MCF 10A (cell line): Measurements from ENCODE around the gene KLHL3. TPM values are rescaled to one million over a fixed set of nuclear protein-coding genes. Genes with fewer than 3 reads are reported as not detected.

Source experiments
- BruUV-seq: library from RNA; stranded (reverse); fragments of 400-500 nt; replicated peaks from 2 replicates; lab custom pipeline; 2021; lab: Mats Ljungman, UMichigan
- CTCF ChIA-PET: fragments of 300-600 bp; sonication (Branson Sonifier 250); formaldehyde crosslinking; extraction: SDS; loops from one replicate; lab custom pipeline; 2021; ENCODE audit warnings: antibody characterized with exemption, inconsistent platforms; lab: Yijun Ruan, JAX
- POLR2A ChIA-PET: fragments of 300-600, 350-650 bp; sonication (Branson Sonifier 250); formaldehyde crosslinking; extraction: SDS; loops from one replicate; lab custom pipeline; 2020; ENCODE audit warnings: antibody characterized with exemption, inconsistent platforms; lab: Yijun Ruan, JAX
- DNase-seq: peaks from one replicate; pipeline ENCODE4 v3.0.0-alpha.2; 2018; ENCODE audit not compliant: unreplicated experiment
- H3K27ac Mint-ChIP-seq: one replicate; pipeline ENCODE4 v1.8.0; 2022; ENCODE audit warnings: mild to moderate bottlenecking, low read depth, mixed read lengths; ENCODE audit not compliant: unreplicated experiment
- H3K27me3 Mint-ChIP-seq: one replicate; pipeline ENCODE4 v1.8.0; 2022; ENCODE audit warnings: mixed read lengths; ENCODE audit not compliant: insufficient read depth, unreplicated experiment
- H3K36me3 Mint-ChIP-seq: one replicate; pipeline ENCODE4 v1.8.0; 2022; ENCODE audit warnings: mild to moderate bottlenecking, moderate library complexity, mixed read lengths; ENCODE audit not compliant: insufficient read depth, unreplicated experiment
- H3K4me1 Mint-ChIP-seq: one replicate; pipeline ENCODE4 v1.8.0; 2022; ENCODE audit warnings: mixed read lengths; ENCODE audit not compliant: insufficient read depth, unreplicated experiment
- H3K4me3 Mint-ChIP-seq: one replicate; pipeline ENCODE4 v1.8.0; 2022; ENCODE audit warnings: mild to moderate bottlenecking, moderate library complexity, mixed read lengths; ENCODE audit not compliant: unreplicated experiment
- H3K9me3 Mint-ChIP-seq: one replicate; pipeline ENCODE4 v1.8.0; 2022; ENCODE audit warnings: mixed read lengths; ENCODE audit not compliant: unreplicated experiment
- CTCF ChIP-seq: fragments of 200-600 bp; IDR thresholded peaks from one replicate; pipeline ENCODE4 v1.8.0; 2022; ENCODE audit warnings: antibody characterized with exemption, mild to moderate bottlenecking; ENCODE audit not compliant: unreplicated experiment
- intact Hi-C: fragments of 100-400 bp; cut with micrococcal nuclease; formaldehyde crosslinking; loops from 2 replicates; pipeline ENCODE4 v1.14.1; 2022
- total RNA-seq: library from RNA; stranded (reverse); gene quantifications from 2 replicates; pipeline ENCODE4 v1.2.3, GENCODE V29; 2022

The KLHL3 gene
- total RNA-seq, 1 experiment from 2014 or later: 0.49 TPM

DNA sequence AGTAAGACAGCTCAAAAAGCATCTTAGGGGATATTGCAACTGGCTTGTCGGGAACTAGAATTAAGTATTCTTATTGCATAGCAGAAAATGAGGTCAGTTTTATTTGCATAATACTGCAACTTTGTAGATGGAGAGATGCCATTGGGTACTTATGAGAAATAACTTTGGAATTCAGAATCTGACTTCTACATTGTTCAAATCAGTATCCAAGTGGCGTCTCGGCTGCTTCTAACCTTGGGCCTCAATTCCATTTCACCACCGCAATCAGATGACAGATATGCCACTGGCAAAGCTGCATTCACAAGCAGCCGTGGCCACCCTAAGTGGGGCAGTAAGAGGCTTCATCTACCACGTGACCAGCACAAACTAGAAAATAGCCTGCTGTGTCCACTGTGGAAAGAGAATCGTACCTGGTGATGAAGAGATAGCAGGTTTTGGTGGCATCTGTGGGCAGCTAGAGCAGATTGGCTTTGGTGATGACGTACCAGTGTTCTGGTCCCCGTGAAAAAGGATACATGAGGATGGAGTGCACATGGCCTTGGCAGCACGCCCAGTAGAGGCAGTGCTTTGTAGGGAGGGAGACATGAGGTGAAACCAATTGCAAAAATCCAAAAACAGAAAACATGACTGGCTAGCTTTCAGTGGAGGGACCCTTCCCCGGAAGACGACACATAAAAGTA, 116.6 kb downstream of the KLHL3 start:
- no peaks in the 10 kb centered on the region for H3K27me3 Mint-ChIP-seq
- H3K4me3 Mint-ChIP-seq: no peak overlapping the region
- TF ChIP-seq CTCF: no peak
- peaks cover 41% of the 10 kb centered on the region for H3K4me1 Mint-ChIP-seq
- peaks cover 4% of the 10 kb centered on the region for H3K36me3 Mint-ChIP-seq
- ChIA-PET POLR2A (interaction anchor here (0.7 to 1.9 kb wide), 2 partner anchors 134 to 415 kb away, joined by 3 to 4 read pairs; no protein-coding TSS in a partner anchor), CTCF (interaction anchor here (0.5 to 14.9 kb wide), 15 partner anchors 10 to 1370 kb away, joined by 3 to 690 read pairs (median 4); partner anchors contain the start of gene KLHL3)
- H3K9me3 Mint-ChIP-seq: no peaks in the 10 kb centered on the region
- intact Hi-C loops: no loop called here
- no TSS peak for BruUV-seq
- DNase-seq: peak; percentile 79
- H3K27ac Mint-ChIP-seq: peak overlapping the region; percentile 46

- Mint-ChIP-seq H3K9me3 (no peaks in the 10 kb centered on the region), H3K4me3 (no peak overlapping the region), H3K4me1 (peaks cover 38% of the 10 kb centered on the region), H3K36me3 (peaks cover 4% of the 10 kb centered on the region), H3K27me3 (no peaks in the 10 kb centered on the region), H3K27ac (no peak overlapping the region)
- no TSS peak for BruUV-seq
- intact Hi-C loops: no loop called here
- TF ChIP-seq CTCF: no peak
- ChIA-PET CTCF (interaction anchor here (0.6 to 14.9 kb wide), 11 partner anchors 11 to 595 kb away, joined by 3 to 690 read pairs (median 4); partner anchors contain the start of genes KLHL3 and SPOCK1), POLR2A (interaction anchor here (1.9 kb wide), 1 partner anchor 135 kb away, joined by 4 read pairs; no protein-coding TSS in a partner anchor)
- no peak for DNase-seq
Measured at GRCh38 chr5:137618476-137618875, 117.4 kb downstream of the KLHL3 start.

GRCh38 chr5:137617528-137618205, 118.2 kb downstream of the KLHL3 start:
- Mint-ChIP-seq H3K4me1 (peaks cover 30% of the 10 kb centered on the region), H3K36me3 (peaks cover 4% of the 10 kb centered on the region), H3K4me3 (no peak overlapping the region), H3K27me3 (no peaks in the 10 kb centered on the region), H3K27ac (no peak overlapping the region), H3K9me3 (no peaks in the 10 kb centered on the region)
- peak; percentile 23 for DNase-seq
- ChIA-PET CTCF (interaction anchor here (0.6 to 4.7 kb wide), 9 partner anchors 12 to 516 kb away, joined by 3 to 30 read pairs (median 4); partner anchors contain the start of gene SPOCK1), POLR2A (interaction anchor here (0.6 kb wide), 1 partner anchor 57 kb away, joined by 3 read pairs; no protein-coding TSS in a partner anchor)
- intact Hi-C loops: no loop called here
- TF ChIP-seq CTCF: no peak
- no TSS peak for BruUV-seq

- no peaks in the 10 kb centered on the region for H3K9me3 Mint-ChIP-seq
- TF ChIP-seq CTCF: no peak
- ChIA-PET POLR2A (no interaction called here), CTCF (interaction anchor here (0.6 to 0.9 kb wide), 4 partner anchors 11 to 296 kb away, joined by 3 to 5 read pairs (median 4); no protein-coding TSS in a partner anchor)
- H3K4me1 Mint-ChIP-seq: peaks cover 14% of the 10 kb centered on the region
- intact Hi-C loops: no loop called here
- H3K4me3 Mint-ChIP-seq: no peak overlapping the region
- BruUV-seq: no TSS peak
- H3K27me3 Mint-ChIP-seq: no peaks in the 10 kb centered on the region
- H3K27ac Mint-ChIP-seq: no peak overlapping the region
- H3K36me3 Mint-ChIP-seq: peaks cover 4% of the 10 kb centered on the region
- DNase-seq: no peak
Measured at GRCh38 chr5:137616046-137616445, 119.8 kb downstream of the KLHL3 start.
